Measurements from ENCODE around the gene PCSK6.

- TF ChIP-seq EZH2 (IDR thresholded peaks at IDR 0.05; ENCODE audit: insufficient read depth, poor library complexity, severe bottlenecking) (no peak), EZH2phosphoT487 (IDR thresholded peaks at IDR 0.05; ENCODE audit: insufficient read depth, low read depth) (no peak)
Observed at GRCh38 chr15:101476756-101477155, 12.8 kb downstream of the PCSK6 start.
